Measurements from ENCODE around the gene RASSF8. TPM values are rescaled to one million over a fixed set of nuclear protein-coding genes. Genes with fewer than 3 reads are reported as not detected.

The RASSF8 gene
- total and polyA plus RNA-seq, 2 of the 8 experiments (the other 6 are each of a cell fraction or from before 2014, with no cell fraction given) = 6.4 to 46.7 TPM

DNA sequence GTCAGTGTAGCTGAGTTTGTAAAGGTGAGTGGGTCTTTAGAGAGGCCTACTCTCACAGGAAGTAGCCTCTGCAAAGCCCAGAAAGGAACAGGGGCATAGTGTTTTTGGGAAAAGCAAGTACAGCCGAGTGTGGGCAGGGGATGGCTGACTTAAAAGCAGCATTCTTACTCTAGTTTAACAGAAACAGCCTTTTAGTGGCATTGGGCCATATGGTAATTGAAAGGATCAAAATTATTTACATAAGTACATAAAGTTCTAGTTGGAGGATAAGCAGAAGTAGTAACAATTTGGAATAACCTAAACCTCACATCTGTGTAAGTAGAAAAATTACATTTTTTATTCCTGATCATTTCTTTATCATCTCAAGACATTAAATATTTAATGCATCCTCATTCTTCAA lies 49.1 kb downstream of the RASSF8 start (continued):
- TF ChIP-seq, protein P1, sequence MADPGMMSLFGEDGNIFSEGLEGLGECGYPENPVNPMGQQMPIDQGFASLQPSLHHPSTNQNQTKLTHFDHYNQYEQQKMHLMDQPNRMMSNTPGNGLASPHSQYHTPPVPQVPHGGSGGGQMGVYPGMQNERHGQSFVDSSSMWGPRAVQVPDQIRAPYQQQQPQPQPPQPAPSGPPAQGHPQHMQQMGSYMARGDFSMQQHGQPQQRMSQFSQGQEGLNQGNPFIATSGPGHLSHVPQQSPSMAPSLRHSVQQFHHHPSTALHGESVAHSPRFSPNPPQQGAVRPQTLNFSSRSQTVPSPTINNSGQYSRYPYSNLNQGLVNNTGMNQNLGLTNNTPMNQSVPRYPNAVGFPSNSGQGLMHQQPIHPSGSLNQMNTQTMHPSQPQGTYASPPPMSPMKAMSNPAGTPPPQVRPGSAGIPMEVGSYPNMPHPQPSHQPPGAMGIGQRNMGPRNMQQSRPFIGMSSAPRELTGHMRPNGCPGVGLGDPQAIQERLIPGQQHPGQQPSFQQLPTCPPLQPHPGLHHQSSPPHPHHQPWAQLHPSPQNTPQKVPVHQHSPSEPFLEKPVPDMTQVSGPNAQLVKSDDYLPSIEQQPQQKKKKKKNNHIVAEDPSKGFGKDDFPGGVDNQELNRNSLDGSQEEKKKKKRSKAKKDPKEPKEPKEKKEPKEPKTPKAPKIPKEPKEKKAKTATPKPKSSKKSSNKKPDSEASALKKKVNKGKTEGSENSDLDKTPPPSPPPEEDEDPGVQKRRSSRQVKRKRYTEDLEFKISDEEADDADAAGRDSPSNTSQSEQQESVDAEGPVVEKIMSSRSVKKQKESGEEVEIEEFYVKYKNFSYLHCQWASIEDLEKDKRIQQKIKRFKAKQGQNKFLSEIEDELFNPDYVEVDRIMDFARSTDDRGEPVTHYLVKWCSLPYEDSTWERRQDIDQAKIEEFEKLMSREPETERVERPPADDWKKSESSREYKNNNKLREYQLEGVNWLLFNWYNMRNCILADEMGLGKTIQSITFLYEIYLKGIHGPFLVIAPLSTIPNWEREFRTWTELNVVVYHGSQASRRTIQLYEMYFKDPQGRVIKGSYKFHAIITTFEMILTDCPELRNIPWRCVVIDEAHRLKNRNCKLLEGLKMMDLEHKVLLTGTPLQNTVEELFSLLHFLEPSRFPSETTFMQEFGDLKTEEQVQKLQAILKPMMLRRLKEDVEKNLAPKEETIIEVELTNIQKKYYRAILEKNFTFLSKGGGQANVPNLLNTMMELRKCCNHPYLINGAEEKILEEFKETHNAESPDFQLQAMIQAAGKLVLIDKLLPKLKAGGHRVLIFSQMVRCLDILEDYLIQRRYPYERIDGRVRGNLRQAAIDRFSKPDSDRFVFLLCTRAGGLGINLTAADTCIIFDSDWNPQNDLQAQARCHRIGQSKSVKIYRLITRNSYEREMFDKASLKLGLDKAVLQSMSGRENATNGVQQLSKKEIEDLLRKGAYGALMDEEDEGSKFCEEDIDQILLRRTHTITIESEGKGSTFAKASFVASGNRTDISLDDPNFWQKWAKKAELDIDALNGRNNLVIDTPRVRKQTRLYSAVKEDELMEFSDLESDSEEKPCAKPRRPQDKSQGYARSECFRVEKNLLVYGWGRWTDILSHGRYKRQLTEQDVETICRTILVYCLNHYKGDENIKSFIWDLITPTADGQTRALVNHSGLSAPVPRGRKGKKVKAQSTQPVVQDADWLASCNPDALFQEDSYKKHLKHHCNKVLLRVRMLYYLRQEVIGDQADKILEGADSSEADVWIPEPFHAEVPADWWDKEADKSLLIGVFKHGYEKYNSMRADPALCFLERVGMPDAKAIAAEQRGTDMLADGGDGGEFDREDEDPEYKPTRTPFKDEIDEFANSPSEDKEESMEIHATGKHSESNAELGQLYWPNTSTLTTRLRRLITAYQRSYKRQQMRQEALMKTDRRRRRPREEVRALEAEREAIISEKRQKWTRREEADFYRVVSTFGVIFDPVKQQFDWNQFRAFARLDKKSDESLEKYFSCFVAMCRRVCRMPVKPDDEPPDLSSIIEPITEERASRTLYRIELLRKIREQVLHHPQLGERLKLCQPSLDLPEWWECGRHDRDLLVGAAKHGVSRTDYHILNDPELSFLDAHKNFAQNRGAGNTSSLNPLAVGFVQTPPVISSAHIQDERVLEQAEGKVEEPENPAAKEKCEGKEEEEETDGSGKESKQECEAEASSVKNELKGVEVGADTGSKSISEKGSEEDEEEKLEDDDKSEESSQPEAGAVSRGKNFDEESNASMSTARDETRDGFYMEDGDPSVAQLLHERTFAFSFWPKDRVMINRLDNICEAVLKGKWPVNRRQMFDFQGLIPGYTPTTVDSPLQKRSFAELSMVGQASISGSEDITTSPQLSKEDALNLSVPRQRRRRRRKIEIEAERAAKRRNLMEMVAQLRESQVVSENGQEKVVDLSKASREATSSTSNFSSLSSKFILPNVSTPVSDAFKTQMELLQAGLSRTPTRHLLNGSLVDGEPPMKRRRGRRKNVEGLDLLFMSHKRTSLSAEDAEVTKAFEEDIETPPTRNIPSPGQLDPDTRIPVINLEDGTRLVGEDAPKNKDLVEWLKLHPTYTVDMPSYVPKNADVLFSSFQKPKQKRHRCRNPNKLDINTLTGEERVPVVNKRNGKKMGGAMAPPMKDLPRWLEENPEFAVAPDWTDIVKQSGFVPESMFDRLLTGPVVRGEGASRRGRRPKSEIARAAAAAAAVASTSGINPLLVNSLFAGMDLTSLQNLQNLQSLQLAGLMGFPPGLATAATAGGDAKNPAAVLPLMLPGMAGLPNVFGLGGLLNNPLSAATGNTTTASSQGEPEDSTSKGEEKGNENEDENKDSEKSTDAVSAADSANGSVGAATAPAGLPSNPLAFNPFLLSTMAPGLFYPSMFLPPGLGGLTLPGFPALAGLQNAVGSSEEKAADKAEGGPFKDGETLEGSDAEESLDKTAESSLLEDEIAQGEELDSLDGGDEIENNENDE (IDR thresholded peaks at IDR 0.05; ENCODE audit: insufficient replicate concordance, low read length) = no peak
- TF ChIP-seq, protein P2, sequence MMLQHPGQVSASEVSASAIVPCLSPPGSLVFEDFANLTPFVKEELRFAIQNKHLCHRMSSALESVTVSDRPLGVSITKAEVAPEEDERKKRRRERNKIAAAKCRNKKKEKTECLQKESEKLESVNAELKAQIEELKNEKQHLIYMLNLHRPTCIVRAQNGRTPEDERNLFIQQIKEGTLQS (IDR thresholded peaks at IDR 0.05; ENCODE audit: insufficient read depth, low read depth, low read length) = no peak
- TF ChIP-seq POLR2A (IDR thresholded peaks at IDR 0.05; ENCODE audit: control extremely low read depth in 1 of 2, low read depth in 2 of 2, low read length in 2 of 2) = no peak
- TF ChIP-seq KDM1A (IDR thresholded peaks at IDR 0.05; ENCODE audit: borderline replicate concordance, low read length) = no peak
- no peak for TF ChIP-seq JUND (IDR thresholded peaks at IDR 0.05; ENCODE audit: low read length)
- TF ChIP-seq TAF1 (IDR thresholded peaks at IDR 0.05; ENCODE audit: low read depth, low read length) = no peak
- TF ChIP-seq KDM4A (IDR thresholded peaks at IDR 0.05; ENCODE audit: low read depth, low read length, severe bottlenecking) = no peak
- no peak for TF ChIP-seq CEBPB (IDR thresholded peaks at IDR 0.05; ENCODE audit: low read depth, low read length)
- TF ChIP-seq, protein P3, sequence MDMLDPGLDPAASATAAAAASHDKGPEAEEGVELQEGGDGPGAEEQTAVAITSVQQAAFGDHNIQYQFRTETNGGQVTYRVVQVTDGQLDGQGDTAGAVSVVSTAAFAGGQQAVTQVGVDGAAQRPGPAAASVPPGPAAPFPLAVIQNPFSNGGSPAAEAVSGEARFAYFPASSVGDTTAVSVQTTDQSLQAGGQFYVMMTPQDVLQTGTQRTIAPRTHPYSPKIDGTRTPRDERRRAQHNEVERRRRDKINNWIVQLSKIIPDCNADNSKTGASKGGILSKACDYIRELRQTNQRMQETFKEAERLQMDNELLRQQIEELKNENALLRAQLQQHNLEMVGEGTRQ (IDR thresholded peaks at IDR 0.05; ENCODE audit: low read length) = no peak
- no peak for TF ChIP-seq CHD1 (IDR thresholded peaks at IDR 0.05; ENCODE audit: low read depth, low read length)
- TF ChIP-seq GTF2F1 (IDR thresholded peaks at IDR 0.05; ENCODE audit: borderline replicate concordance, low read depth, low read length) = no peak
